Fibroblast of the aortic adventitia (primary cell): ENCODE results near the gene PROCA1. TPM values are rescaled to one million over a fixed set of nuclear protein-coding genes. Genes with fewer than 3 reads are reported as not detected.

Source experiments
- DNase-seq: peaks from one replicate; pipeline ENCODE4 v3.0.0-alpha.2; 2010; ENCODE audit warnings: low read depth
- H3K4me3 ChIP-seq: 2 replicates; pipeline ENCODE4 v1.5.1; 2011; ENCODE audit warnings: low read depth, mild to moderate bottlenecking, control low read depth, low read length, moderate library complexity
- total RNA-seq: library from RNA; depleted of rRNA; stranded (reverse); fragments of >200 nt; gene quantifications from 2 replicates; pipeline ENCODE4 v1.2.3, GENCODE V29; 2012; ENCODE audit warnings: low replicate concordance
- TF ChIP-seq, protein P1 (sequence below): IDR thresholded peaks from 2 replicates; pipeline ENCODE4 v1.5.1; 2011; ENCODE audit warnings: mild to moderate bottlenecking, low read length, control low read depth, inconsistent platforms; ENCODE audit not compliant: insufficient read depth

PROCA1 gene
- total RNA-seq, 1 donor, result 1.5 TPM

- peak within 1 kb of the TSS; percentile 99 for H3K4me3 ChIP-seq
- peak; percentile 86 for DNase-seq
- TF ChIP-seq, protein P1, sequence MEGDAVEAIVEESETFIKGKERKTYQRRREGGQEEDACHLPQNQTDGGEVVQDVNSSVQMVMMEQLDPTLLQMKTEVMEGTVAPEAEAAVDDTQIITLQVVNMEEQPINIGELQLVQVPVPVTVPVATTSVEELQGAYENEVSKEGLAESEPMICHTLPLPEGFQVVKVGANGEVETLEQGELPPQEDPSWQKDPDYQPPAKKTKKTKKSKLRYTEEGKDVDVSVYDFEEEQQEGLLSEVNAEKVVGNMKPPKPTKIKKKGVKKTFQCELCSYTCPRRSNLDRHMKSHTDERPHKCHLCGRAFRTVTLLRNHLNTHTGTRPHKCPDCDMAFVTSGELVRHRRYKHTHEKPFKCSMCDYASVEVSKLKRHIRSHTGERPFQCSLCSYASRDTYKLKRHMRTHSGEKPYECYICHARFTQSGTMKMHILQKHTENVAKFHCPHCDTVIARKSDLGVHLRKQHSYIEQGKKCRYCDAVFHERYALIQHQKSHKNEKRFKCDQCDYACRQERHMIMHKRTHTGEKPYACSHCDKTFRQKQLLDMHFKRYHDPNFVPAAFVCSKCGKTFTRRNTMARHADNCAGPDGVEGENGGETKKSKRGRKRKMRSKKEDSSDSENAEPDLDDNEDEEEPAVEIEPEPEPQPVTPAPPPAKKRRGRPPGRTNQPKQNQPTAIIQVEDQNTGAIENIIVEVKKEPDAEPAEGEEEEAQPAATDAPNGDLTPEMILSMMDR, result peak; percentile 21
Measured at GRCh38 chr17:28717578-28718332, 6.1 kb upstream of the PROCA1 start, which contains the start of gene RAB34. TSS of gene RAB34 (minus strand) at chr17:28717868. CDS start at chr17:28717266, 602 bp downstream.

GRCh38 chr17:28716740-28717577 lies 5.3 kb upstream of the PROCA1 start:
- TF ChIP-seq, protein P1, result no peak
- peak overlapping the region; percentile 99 for H3K4me3 ChIP-seq
- DNase-seq, result peak; percentile 41

DNA sequence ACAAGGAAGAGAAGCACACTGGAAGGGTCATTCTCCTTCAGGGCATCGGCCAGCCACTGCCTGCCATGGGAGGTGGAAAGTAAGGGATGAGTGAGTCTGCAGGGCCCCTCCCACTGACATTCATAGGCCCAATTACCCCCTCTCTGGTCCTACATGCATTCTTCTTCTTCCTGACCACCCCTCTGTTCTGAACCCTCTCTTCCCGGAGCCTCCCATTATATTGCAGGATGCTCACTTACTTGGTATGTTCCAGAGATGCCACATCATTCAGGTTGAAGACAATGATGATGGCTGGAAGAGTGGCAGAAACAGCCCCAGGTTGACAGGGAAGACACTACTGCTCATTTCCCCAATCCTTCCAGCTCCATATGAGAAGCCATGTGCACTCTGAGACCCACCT lies 3.5 kb upstream of the PROCA1 start:
- DNase-seq, result no peak
- TF ChIP-seq, protein P1, result no peak
- H3K4me3 ChIP-seq, result peak overlapping the region; percentile 99

DNA sequence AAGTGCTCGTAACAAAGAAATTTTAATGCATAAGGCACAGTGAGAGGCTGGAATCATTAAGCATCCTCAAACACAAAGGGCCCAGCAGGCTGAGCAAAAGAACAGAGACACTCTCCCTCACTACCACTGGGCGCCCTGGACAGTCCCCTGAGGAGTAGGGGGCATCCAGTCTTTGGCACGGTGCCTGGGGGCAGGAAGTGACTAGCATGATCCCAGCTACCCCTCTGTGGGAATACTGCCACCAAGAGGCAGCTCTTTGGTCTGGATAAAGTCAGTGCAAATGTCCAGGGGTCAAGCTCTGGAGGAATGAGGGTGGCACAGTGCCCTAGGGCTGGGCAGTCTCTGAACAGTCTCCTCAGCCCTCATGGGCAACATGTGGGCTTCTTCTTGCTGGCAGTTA lies 2.6 kb upstream of the PROCA1 start:
- TF ChIP-seq, protein P1, result no peak
- no peak for DNase-seq
- H3K4me3 ChIP-seq, result no peak overlapping the region

DNA sequence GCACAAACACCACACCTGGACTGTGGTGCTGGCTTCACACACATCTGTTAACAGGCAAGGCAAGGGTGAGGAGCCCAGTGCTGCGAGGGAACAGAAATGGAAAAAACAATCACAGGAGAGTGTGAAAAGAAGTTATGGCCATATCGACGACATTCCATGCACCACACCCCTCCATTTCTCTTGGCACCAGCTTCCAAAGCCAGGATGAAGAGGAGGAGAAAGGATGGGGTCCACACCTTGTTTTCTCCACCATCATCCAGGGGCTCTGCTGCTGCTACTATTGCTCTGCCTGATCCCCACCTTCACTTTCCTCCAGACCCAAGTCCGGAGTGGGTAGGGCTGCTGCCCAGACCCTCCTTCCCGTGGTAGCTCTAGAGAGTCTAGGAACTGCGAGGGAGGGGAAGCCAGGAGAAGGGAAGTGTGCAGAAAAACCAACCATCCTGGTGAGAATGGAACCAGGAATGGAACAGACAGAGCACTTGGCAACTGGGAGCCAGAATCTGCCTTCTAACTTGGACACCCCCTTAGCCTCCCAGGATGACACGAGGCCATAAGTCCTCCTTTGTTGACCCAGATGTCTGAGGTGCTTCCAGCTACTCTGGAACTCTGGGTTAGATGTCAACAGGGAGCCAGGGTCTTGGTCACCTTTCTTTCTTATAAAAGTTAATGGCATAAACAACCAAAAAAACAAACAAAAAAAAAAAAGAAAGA lies 1.2 kb upstream of the PROCA1 start:
- TF ChIP-seq, protein P1, result no peak
- no peak overlapping the region for H3K4me3 ChIP-seq
- no peak for DNase-seq

GRCh38 chr17:28712032-28712704 lies 480 bp upstream of the PROCA1 start:
- H3K4me3 ChIP-seq, result no peak overlapping the region
- DNase-seq, result no peak

More at GRCh38 chr17:28712032-28712704, 480 bp upstream of the PROCA1 start:
- TF ChIP-seq, protein P1, result no peak
